ENCODE results near the gene CPT1B.

DNA sequence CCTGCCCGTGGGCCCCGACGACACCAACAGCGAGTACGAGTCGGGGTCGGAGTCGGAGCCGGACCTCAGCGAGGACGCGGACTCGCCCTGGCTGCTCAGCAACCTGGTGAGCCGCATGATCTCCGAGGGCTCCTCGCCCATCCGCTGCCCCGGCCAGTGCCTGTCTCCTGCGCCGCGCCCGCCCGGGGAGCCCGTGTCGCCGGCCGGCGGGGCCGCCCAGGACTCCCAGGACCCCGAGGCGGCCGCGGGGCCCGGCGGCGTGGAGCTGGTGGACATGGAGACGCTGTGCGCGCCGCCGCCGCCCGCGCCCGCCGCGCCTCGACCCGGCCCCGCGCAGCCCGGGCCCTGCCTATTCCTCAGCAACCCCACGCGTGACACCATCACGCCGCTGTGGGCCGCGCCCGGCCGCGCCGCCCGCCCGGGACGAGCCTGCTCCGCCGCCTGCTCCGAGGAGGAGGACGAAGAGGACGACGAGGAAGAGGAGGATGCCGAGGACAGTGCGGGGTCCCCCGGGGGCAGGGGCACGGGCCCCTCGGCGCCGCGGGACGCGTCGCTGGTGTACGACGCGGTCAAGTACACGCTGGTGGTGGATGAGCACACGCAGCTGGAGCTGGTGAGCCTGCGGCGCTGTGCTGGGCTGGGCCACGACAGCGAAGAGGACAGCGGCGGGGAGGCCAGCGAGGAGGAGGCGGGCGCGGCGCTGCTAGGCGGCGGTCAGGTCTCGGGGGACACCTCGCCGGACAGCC, 26.2 kb upstream of the CPT1B start:
- TF ChIP-seq, protein P1, sequence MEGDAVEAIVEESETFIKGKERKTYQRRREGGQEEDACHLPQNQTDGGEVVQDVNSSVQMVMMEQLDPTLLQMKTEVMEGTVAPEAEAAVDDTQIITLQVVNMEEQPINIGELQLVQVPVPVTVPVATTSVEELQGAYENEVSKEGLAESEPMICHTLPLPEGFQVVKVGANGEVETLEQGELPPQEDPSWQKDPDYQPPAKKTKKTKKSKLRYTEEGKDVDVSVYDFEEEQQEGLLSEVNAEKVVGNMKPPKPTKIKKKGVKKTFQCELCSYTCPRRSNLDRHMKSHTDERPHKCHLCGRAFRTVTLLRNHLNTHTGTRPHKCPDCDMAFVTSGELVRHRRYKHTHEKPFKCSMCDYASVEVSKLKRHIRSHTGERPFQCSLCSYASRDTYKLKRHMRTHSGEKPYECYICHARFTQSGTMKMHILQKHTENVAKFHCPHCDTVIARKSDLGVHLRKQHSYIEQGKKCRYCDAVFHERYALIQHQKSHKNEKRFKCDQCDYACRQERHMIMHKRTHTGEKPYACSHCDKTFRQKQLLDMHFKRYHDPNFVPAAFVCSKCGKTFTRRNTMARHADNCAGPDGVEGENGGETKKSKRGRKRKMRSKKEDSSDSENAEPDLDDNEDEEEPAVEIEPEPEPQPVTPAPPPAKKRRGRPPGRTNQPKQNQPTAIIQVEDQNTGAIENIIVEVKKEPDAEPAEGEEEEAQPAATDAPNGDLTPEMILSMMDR (conservative IDR thresholded peaks at IDR 0.05), result no peak
- no peak for TF ChIP-seq ZFX (IDR thresholded peaks at IDR 0.05)

Measured in C4-2B (cell line).